Uterus (tissue), 4 donors: ENCODE data around the gene GLB1L3. TPM values are rescaled to one million over a fixed set of nuclear protein-coding genes. Genes with fewer than 3 reads are reported as not detected.
"Not testable (repeated sequence)": the region's sequence is repeated elsewhere in the genome, so short reads cannot be mapped to it uniquely, and the experiment has no call there.

Experiments used
- DNase-seq, 2 donors: peaks; one replicate each; pipeline ENCODE4 v3.0.0-alpha.2; 2019 to 2020
- H3K27ac ChIP-seq, 2 donors: fragments of 200-600 bp; sonication (generic); 1 replicate in 1 of 2; 2 replicates in 1 of 2; pipeline ENCODE4 v1.5.1; 2016 to 2018
- H3K27me3 ChIP-seq, 2 donors: fragments of 200-600 bp; sonication (generic); one replicate each; pipeline ENCODE4 v1.5.1; 2018 to 2019; ENCODE audit warnings: control low read depth in 1 of 2
- H3K36me3 ChIP-seq, 2 donors: fragments of 200-600 bp; sonication (generic); one replicate each; pipeline ENCODE4 v1.5.1; 2019; ENCODE audit warnings: control low read depth in 1 of 2
- H3K4me1 ChIP-seq, 2 donors: fragments of 200-600 bp; sonication (generic); one replicate each; pipeline ENCODE4 v1.5.1; 2018 to 2019; ENCODE audit warnings: control low read depth in 1 of 2
- H3K4me3 ChIP-seq, 2 donors: fragments of 200-600 bp; sonication (generic); 1 replicate in 1 of 2; 2 replicates in 1 of 2; pipeline ENCODE4 v1.5.1; 2018 to 2019; ENCODE audit warnings: mild to moderate bottlenecking in 1 of 2
- H3K9me3 ChIP-seq, 2 donors: fragments of 200-600 bp; sonication (generic); one replicate each; pipeline ENCODE4 v1.5.1; 2019; ENCODE audit warnings: control low read depth in 1 of 2
- CTCF ChIP-seq, 4 experiments: fragments of 200-600 bp in 2 of 4; fragments of 450-650 bp in 2 of 4; sonication (generic) in 2 of 4; IDR thresholded peaks; one replicate each; pipeline ENCODE4 v1.5.1; 2016 to 2019; ENCODE audit warnings: antibody characterized with exemption in 4 of 4, mild to moderate bottlenecking in 2 of 4, moderate library complexity in 1 of 4
- POLR2A ChIP-seq, 2 donors: fragments of 450-650 bp; IDR thresholded peaks; one replicate each; pipeline ENCODE4 v1.6.1; 2016; ENCODE audit warnings: antibody characterized with exemption in 2 of 2, mild to moderate bottlenecking in 1 of 2, moderate library complexity in 1 of 2
- intact Hi-C: fragments of 100-400 bp; cut with DNase I; formaldehyde crosslinking; loops from one replicate; pipeline ENCODE4 v1.15.1; 2023; ENCODE audit warnings: low total_unique reads
- total RNA-seq, 4 donors: library from RNA; depleted of rRNA in 3 of 4; stranded (reverse); fragments of >200 nt in 3 of 4; gene quantifications; one replicate each; pipeline versions ENCODE4 v1.1.0 to v1.2.4, GENCODE V29; 2014 to 2023
- donor health status: DM: yes; HTN: yes; CAD: no.

GLB1L3 gene
- total RNA-seq, 4 donors from 2014 or later = 1.4 to 7.2 TPM; not detected in 2

DNA sequence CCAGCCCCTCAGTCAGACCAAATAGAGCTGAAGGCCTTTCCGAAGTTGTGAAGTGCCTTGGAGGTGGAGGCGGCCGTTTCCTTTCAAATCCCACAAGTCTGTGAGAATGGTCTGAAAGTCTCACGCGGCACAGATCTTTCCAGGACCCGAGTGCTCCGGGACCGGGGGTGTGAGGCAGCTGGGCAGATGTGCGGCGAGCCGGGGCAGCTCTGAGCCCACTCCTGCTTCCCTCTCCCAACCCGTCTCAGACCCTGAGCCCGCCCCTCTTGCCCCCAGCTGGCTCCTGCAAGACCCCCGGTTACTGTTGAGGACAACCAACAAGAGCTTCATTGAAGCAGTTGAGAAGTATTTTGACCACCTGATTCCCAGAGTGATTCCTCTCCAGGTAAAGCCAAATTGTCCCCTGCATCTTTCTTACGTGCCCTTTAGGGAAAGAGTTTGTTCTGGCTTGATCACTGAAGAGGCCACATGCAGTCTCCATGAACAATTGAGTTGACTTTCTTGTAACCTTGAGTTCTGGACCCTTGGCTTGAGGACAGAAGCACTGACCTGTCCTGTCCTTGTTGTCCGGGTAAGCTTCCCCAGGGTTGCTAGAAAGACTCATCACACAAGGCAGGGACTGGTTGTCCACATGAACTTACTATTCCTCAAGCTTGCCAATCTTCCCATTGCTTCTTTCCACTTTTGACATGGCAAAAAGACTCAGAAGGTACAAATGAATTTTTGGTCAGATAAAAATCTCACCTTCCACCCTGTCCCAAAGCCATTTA, 7.5 kb downstream of the GLB1L3 start:
- DNase-seq = no peak
- H3K27ac ChIP-seq = no peak overlapping the region
- H3K4me3 ChIP-seq = no peak overlapping the region
- H3K4me1 ChIP-seq = no peaks in the 10 kb centered on the region
- H3K27me3 ChIP-seq = no peaks in the 10 kb centered on the region
- intact Hi-C loops = no loop called here
- TF ChIP-seq POLR2A (IDR thresholded peaks at IDR 0.05) (no peak), CTCF (IDR thresholded peaks at IDR 0.05) (no peak)
- no peaks in the 10 kb centered on the region for H3K36me3 ChIP-seq
- no peaks in the 10 kb centered on the region for H3K9me3 ChIP-seq

- H3K4me3 ChIP-seq, H3K27me3 ChIP-seq, H3K4me1 ChIP-seq, H3K27ac ChIP-seq, DNase-seq, intact Hi-C loops, H3K36me3 ChIP-seq, H3K9me3 ChIP-seq: not testable (repeated sequence)
Observed at GRCh38 chr11:134284349-134284748, 8.2 kb downstream of the GLB1L3 start.

DNA sequence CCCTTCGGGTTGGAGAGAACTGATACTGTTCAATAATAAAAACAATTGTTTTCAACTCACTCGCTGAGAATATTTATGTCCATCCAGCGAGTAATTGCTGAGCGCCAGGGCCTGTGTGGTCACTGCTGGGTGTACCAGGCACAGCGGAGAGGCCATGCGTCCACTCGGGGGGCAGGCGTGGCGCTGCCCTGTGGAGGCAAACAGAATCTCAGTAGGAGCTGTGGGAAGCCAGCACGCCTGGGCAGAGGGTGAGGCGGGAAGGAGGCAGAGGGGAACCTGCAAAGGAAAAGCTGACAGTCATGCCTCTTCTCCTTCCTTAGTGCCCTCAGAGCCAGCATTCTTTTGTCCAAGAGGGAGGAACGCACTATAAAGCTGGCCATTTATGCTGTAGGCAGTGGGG, 11.4 kb downstream of the GLB1L3 start:
- no peak for TF ChIP-seq CTCF (IDR thresholded peaks at IDR 0.05)
- no peak for TF ChIP-seq POLR2A (IDR thresholded peaks at IDR 0.05)
- H3K27ac ChIP-seq = no peak overlapping the region

DNA sequence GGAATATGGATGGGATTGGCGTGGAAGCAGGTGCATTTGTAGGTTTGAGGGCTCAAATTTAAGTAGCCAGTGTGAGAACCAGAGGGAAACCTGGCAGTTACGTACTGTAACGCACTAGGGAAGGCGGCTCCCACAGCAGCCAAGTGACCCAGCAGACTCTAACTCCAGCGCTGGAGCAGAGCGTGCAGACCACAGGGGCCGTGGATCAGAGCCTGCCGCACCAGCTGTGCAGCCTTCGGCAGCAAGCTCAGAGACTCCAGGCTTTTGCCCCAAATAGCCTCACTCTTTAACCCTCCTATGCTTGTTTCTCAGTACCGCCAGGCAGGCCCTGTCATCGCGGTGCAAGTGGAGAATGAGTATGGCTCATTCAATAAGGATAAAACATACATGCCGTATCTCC, 12.3 kb downstream of the GLB1L3 start:
- Histone ChIP-seq H3K36me3 (no peaks in the 10 kb centered on the region), H3K4me1 (no peaks in the 10 kb centered on the region), H3K27me3 (no peaks in the 10 kb centered on the region), H3K4me3 (no peak overlapping the region), H3K27ac (no peak overlapping the region), H3K9me3 (no peaks in the 10 kb centered on the region)
- intact Hi-C loops = no loop called here
- DNase-seq = no peak
- no peak for TF ChIP-seq POLR2A (IDR thresholded peaks at IDR 0.05)
- no peak for TF ChIP-seq CTCF (IDR thresholded peaks at IDR 0.05)

More for the DNA sequence above, 11.4 kb downstream of the GLB1L3 start:
- Histone ChIP-seq H3K27me3 (no peaks in the 10 kb centered on the region), H3K4me1 (no peaks in the 10 kb centered on the region), H3K4me3 (no peak overlapping the region), H3K9me3 (no peaks in the 10 kb centered on the region), H3K36me3 (no peaks in the 10 kb centered on the region)
- intact Hi-C loops = no loop called here
- DNase-seq = no peak

- intact Hi-C loops = no loop called here
- DNase-seq = no peak
- Histone ChIP-seq H3K4me1 (no peaks in the 10 kb centered on the region), H3K27me3 (no peaks in the 10 kb centered on the region), H3K36me3 (no peaks in the 10 kb centered on the region), H3K9me3 (no peaks in the 10 kb centered on the region), H3K27ac (no peak overlapping the region), H3K4me3 (no peak overlapping the region)
- TF ChIP-seq POLR2A (IDR thresholded peaks at IDR 0.05) (no peak), CTCF (IDR thresholded peaks at IDR 0.05) (no peak)
Observed at GRCh38 chr11:134289167-134289566, 13.0 kb downstream of the GLB1L3 start.
